ENCODE results near the gene PROS1.

DNA sequence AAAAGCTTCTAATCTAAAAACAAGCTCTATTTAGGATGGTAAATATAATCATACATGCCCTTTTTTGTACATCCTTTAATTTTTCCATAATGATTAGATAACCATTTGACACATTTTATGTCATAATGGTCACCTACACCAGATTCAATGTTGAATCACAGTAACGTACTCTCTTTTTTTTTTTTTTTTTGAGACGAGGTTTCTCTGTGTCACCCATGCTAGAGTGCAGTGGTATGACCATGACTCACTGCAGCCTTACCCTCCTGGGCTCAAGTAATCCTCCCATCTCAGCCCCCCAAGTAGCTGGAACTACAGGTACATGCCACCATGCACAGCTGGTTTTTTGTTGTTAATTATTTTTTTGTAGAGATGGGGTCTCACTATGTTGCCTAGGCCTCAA, 49.2 kb downstream of the PROS1 start:
- no peak for TF ChIP-seq TBL1XR1 (IDR thresholded peaks at IDR 0.05; ENCODE audit: low read length in 2 of 2)
- TF ChIP-seq ELF1 (tag; IDR thresholded peaks at IDR 0.05) = no peak
- TF ChIP-seq CTCF (IDR thresholded peaks at IDR 0.05 in 2 of 3, conservative IDR thresholded peaks at IDR 0.05 in 1 of 3; ENCODE audit: insufficient read depth in 2 of 3, low read depth in 1 of 3, low read length in 3 of 3) = no peak
- no peak for TF ChIP-seq OTX1 (CRISPR knock-in tag; IDR thresholded peaks at IDR 0.05)
- no peak for TF ChIP-seq ZC3H4 (CRISPR knock-in tag; IDR thresholded peaks at IDR 0.05; ENCODE audit: borderline replicate concordance)
- no peak for TF ChIP-seq POLR2AphosphoS5 (IDR thresholded peaks at IDR 0.05; ENCODE audit: control insufficient read depth, insufficient read depth, low read depth, low read length)
- TF ChIP-seq, protein P1, sequence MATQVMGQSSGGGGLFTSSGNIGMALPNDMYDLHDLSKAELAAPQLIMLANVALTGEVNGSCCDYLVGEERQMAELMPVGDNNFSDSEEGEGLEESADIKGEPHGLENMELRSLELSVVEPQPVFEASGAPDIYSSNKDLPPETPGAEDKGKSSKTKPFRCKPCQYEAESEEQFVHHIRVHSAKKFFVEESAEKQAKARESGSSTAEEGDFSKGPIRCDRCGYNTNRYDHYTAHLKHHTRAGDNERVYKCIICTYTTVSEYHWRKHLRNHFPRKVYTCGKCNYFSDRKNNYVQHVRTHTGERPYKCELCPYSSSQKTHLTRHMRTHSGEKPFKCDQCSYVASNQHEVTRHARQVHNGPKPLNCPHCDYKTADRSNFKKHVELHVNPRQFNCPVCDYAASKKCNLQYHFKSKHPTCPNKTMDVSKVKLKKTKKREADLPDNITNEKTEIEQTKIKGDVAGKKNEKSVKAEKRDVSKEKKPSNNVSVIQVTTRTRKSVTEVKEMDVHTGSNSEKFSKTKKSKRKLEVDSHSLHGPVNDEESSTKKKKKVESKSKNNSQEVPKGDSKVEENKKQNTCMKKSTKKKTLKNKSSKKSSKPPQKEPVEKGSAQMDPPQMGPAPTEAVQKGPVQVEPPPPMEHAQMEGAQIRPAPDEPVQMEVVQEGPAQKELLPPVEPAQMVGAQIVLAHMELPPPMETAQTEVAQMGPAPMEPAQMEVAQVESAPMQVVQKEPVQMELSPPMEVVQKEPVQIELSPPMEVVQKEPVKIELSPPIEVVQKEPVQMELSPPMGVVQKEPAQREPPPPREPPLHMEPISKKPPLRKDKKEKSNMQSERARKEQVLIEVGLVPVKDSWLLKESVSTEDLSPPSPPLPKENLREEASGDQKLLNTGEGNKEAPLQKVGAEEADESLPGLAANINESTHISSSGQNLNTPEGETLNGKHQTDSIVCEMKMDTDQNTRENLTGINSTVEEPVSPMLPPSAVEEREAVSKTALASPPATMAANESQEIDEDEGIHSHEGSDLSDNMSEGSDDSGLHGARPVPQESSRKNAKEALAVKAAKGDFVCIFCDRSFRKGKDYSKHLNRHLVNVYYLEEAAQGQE (IDR thresholded peaks at IDR 0.05; ENCODE audit: borderline replicate concordance) = no peak
- TF ChIP-seq, protein P1 (CRISPR knock-in tag; IDR thresholded peaks at IDR 0.05; ENCODE audit: low read depth) = no peak
- TF ChIP-seq, protein P2, sequence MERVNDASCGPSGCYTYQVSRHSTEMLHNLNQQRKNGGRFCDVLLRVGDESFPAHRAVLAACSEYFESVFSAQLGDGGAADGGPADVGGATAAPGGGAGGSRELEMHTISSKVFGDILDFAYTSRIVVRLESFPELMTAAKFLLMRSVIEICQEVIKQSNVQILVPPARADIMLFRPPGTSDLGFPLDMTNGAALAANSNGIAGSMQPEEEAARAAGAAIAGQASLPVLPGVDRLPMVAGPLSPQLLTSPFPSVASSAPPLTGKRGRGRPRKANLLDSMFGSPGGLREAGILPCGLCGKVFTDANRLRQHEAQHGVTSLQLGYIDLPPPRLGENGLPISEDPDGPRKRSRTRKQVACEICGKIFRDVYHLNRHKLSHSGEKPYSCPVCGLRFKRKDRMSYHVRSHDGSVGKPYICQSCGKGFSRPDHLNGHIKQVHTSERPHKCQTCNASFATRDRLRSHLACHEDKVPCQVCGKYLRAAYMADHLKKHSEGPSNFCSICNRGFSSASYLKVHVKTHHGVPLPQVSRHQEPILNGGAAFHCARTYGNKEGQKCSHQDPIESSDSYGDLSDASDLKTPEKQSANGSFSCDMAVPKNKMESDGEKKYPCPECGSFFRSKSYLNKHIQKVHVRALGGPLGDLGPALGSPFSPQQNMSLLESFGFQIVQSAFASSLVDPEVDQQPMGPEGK (CRISPR knock-in tag; IDR thresholded peaks at IDR 0.05; ENCODE audit: borderline replicate concordance) = no peak
- no peak for TF ChIP-seq FOXA1 (IDR thresholded peaks at IDR 0.05; ENCODE audit: borderline replicate concordance)
- no peak for TF ChIP-seq E2F5 (CRISPR knock-in tag; IDR thresholded peaks at IDR 0.05)
- no peak for TF ChIP-seq EP300 (IDR thresholded peaks at IDR 0.05; ENCODE audit: low read length)
- no peak for TF ChIP-seq MAFK (IDR thresholded peaks at IDR 0.05; ENCODE audit: low read length)
- TF ChIP-seq HNRNPUL1 (IDR thresholded peaks at IDR 0.05; ENCODE audit: low read length) = no peak
- TF ChIP-seq HDAC6 (IDR thresholded peaks at IDR 0.05; ENCODE audit: low read depth, low read length) = no peak

All from K562 (cell line).